Measurements from ENCODE around the gene RTF2. TPM values are rescaled to one million over a fixed set of nuclear protein-coding genes. Genes with fewer than 3 reads are reported as not detected.

The RTF2 gene
- total and polyA plus RNA-seq, 11 donors: 50.7 to 114 (median 86.2) TPM

DNA sequence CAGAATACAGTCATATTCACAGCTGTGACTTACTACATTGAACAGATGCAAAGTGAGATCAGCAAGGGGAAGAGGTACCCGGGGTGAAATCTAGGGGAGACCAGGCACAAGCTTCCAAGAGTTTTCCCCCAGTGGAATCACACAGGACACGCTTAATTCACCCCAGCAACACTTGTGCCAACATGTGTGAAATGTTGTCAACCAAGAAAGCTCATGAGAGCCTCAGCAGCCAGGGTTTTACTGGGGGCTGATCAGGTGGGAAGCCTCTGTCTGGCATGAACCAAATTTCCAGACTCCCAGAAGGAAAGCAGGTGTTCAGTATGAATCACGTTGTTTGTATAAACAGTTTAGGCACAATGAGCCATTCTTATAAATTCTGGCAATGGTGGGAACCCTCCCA lies 6.9 kb upstream of the RTF2 start:
- WGBS, 4 donors: 68 to 78% (median 72%) methylated on average over 3 of the region's 3 CpGs
- no peak overlapping the region for H3K4me3 ChIP-seq
- no peaks in the 10 kb centered on the region for H3K27me3 ChIP-seq
- H3K36me3 ChIP-seq: peaks cover 0 to 8% (median 0%) of the 10 kb centered on the region in 9 donors
- TF ChIP-seq POLR2A (IDR thresholded peaks at IDR 0.05): no peak
- TF ChIP-seq, protein P1, sequence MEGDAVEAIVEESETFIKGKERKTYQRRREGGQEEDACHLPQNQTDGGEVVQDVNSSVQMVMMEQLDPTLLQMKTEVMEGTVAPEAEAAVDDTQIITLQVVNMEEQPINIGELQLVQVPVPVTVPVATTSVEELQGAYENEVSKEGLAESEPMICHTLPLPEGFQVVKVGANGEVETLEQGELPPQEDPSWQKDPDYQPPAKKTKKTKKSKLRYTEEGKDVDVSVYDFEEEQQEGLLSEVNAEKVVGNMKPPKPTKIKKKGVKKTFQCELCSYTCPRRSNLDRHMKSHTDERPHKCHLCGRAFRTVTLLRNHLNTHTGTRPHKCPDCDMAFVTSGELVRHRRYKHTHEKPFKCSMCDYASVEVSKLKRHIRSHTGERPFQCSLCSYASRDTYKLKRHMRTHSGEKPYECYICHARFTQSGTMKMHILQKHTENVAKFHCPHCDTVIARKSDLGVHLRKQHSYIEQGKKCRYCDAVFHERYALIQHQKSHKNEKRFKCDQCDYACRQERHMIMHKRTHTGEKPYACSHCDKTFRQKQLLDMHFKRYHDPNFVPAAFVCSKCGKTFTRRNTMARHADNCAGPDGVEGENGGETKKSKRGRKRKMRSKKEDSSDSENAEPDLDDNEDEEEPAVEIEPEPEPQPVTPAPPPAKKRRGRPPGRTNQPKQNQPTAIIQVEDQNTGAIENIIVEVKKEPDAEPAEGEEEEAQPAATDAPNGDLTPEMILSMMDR (IDR thresholded peaks at IDR 0.05): no peak
- DNase-seq (no peak), ATAC-seq (no peak)
- intact Hi-C loops (cut with DNase I): loop anchor here in 2 of 10 donors (5.0 kb wide), 2 partner anchors 59 to 64 kb away; no protein-coding TSS in a partner anchor
- peak overlapping the region in 1 of 12 donors; percentile 15 for H3K27ac ChIP-seq
- no peaks in the 10 kb centered on the region for H3K9me3 ChIP-seq
- peaks cover 0 to 35% (median 0%) of the 10 kb centered on the region in 12 donors for H3K4me1 ChIP-seq

DNA sequence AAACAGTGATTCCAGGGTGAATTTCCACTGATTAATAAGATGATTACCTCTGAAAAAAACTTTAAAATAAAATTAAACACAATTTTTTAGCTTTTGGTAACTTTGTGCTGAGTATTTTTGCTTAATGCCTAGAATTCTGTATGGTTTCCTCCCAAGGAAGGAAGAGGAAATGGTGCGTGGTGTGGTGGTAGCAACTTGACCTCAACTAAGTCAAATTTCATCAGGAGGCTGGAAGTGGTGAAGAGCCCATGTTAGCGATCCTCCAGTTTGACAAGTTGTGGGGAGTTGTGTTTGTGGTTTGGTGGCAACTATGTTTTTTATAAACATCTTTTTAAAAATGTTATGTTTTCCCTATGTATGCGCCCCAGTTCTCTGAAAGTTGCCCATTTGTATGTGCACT lies 5.0 kb upstream of the RTF2 start:
- DNase-seq (no peak), ATAC-seq (no peak)
- Histone ChIP-seq H3K9me3 (no peaks in the 10 kb centered on the region), H3K27me3 (no peaks in the 10 kb centered on the region), H3K27ac (peak overlapping the region in 1 of 12 donors; percentile 63), H3K4me3 (no peak overlapping the region), H3K4me1 (peaks cover 0 to 44% (median 5%) of the 10 kb centered on the region in 12 donors), H3K36me3 (peaks cover 0 to 6% (median 0%) of the 10 kb centered on the region in 9 donors)
- TF ChIP-seq, protein P1 (IDR thresholded peaks at IDR 0.05): no peak
- no peak for TF ChIP-seq POLR2A (IDR thresholded peaks at IDR 0.05)
- 64 to 75% (median 71%) methylated on average over 3 of the region's 3 CpGs for WGBS, 4 donors
- intact Hi-C loops (cut with DNase I): loop anchor here in 2 of 10 donors (5.0 kb wide), 2 partner anchors 61 to 66 kb away; no protein-coding TSS in a partner anchor

- 52 to 72% (median 57%) methylated on average over 7 of the region's 7 CpGs for WGBS, 4 donors
- DNase-seq: no peak
- H3K9me3 ChIP-seq: no peaks in the 10 kb centered on the region
- intact Hi-C loops (cut with DNase I): loop anchor here in 3 of 10 donors (5.0 kb wide), 2 partner anchors 69 to 74 kb away; partner anchors contain the start of genes AURKA (in 1 of the 3) and CSTF1 (in 1 of the 3)
- H3K4me3 ChIP-seq: no peak overlapping the region
- peaks cover 0 to 60% (median 19%) of the 10 kb centered on the region in 12 donors for H3K4me1 ChIP-seq
- no peak for TF ChIP-seq POLR2A (IDR thresholded peaks at IDR 0.05)
- TF ChIP-seq, protein P1 (IDR thresholded peaks at IDR 0.05): no peak
- no peak for ATAC-seq
- H3K27me3 ChIP-seq: no peaks in the 10 kb centered on the region
- peaks cover 0 to 12% (median 0%) of the 10 kb centered on the region in 9 donors for H3K36me3 ChIP-seq
- H3K27ac ChIP-seq: peak overlapping the region in 2 of 12 donors; percentile 1 to 74
Measured at GRCh38 chr20:56465997-56466396, 2.4 kb upstream of the RTF2 start.

DNA sequence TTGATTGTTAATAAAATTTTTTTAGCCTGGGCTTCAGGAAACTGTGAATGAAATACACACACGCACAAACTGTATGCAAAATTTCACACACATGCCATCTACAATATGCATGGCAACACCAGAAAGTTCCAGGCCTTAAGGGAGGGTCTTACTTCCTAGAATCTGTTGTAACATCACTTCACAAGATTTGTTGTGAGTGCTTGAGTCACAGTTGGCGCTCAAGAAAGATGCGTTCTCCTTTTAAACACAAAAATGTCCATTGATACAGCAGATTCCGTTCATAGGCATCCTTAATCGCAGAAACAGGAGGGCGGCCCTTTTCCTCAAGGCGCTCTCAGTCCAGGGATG lies 485 bp upstream of the RTF2 start:
- Histone ChIP-seq H3K36me3 (peaks cover 0 to 23% (median 4%) of the 10 kb centered on the region in 9 donors), H3K4me3 (peak overlapping the region; percentile 46 to 94 (median 84)), H3K4me1 (peaks cover 0 to 53% (median 21%) of the 10 kb centered on the region in 12 donors), H3K27ac (peak overlapping the region; percentile 38 to 91 (median 80)), H3K27me3 (no peaks in the 10 kb centered on the region), H3K9me3 (no peaks in the 10 kb centered on the region)
- DNase-seq (no peak), ATAC-seq (peak in 1 of 4 donors; percentile 17)
- TF ChIP-seq POLR2A (IDR thresholded peaks at IDR 0.05): no peak
- TF ChIP-seq, protein P1 (IDR thresholded peaks at IDR 0.05): no peak
- intact Hi-C loops (cut with DNase I): loop anchor here in 8 of 10 donors (1.0 to 5.0 kb wide), 6 partner anchors 61 to 76 kb away; partner anchors contain the start of genes AURKA (in 6 of the 8) and CSTF1 (in 6 of the 8)
- 3 to 8% (median 6%) methylated on average over 7 of the region's 7 CpGs for WGBS, 4 donors

Measured in heart left ventricle (tissue), 16 donors.